ENCODE results near the gene GABRG3.

GRCh38 chr15:27091270-27091940, 120.4 kb downstream of the GABRG3 start:
- TF ChIP-seq ZNF202 (tag by site-specific recombination; IDR thresholded peaks at IDR 0.05; ENCODE audit: borderline replicate concordance) (no peak), REPIN1 (tag by site-specific recombination; IDR thresholded peaks at IDR 0.05; ENCODE audit: low read depth) (no peak), ZNF121 (tag by site-specific recombination; IDR thresholded peaks at IDR 0.05) (no peak), ZNF274 (IDR thresholded peaks at IDR 0.05; ENCODE audit: low read length) (no peak), ZNF274 (tag by site-specific recombination; IDR thresholded peaks at IDR 0.05; ENCODE audit: borderline replicate concordance) (no peak), ZSCAN5A (tag by site-specific recombination; IDR thresholded peaks at IDR 0.05) (no peak), MEIS1 (CRISPR knock-in tag; IDR thresholded peaks at IDR 0.05; ENCODE audit: borderline replicate concordance) (no peak), CTCF (tag by site-specific recombination; IDR thresholded peaks at IDR 0.05) (no peak), ZNF391 (tag by site-specific recombination; IDR thresholded peaks at IDR 0.05; ENCODE audit: borderline replicate concordance, low read depth) (no peak), EGR2 (tag by site-specific recombination; IDR thresholded peaks at IDR 0.05; ENCODE audit: low read depth) (no peak), ZNF324 (tag by site-specific recombination; IDR thresholded peaks at IDR 0.05) (no peak), ZBTB26 (tag by site-specific recombination; optimal IDR thresholded peaks at IDR 0.05) (no peak), ZNF18 (tag by site-specific recombination; IDR thresholded peaks at IDR 0.05) (no peak), ZNF654 (tag by site-specific recombination; IDR thresholded peaks at IDR 0.05; ENCODE audit: low read depth) (no peak), BCL11A (tag by site-specific recombination; IDR thresholded peaks at IDR 0.05; ENCODE audit: low read depth) (no peak)
